ENCODE results near the gene VAT1L.

VAT1L gene

GRCh38 chr16:77834635-77835540 lies 46.5 kb downstream of the VAT1L start:
- TF ChIP-seq POLR2A (IDR thresholded peaks at IDR 0.05; ENCODE audit: low read depth, low read length): no peak
- FAIRE-seq (no peak), DNase-seq (ENCODE audit: insufficient read length, low spot score) (no peak)

GRCh38 chr16:77836801-77837200 lies 48.4 kb downstream of the VAT1L start:
- no peak for FAIRE-seq
- no peak for TF ChIP-seq POLR2A (IDR thresholded peaks at IDR 0.05; ENCODE audit: low read depth, low read length)

DNA sequence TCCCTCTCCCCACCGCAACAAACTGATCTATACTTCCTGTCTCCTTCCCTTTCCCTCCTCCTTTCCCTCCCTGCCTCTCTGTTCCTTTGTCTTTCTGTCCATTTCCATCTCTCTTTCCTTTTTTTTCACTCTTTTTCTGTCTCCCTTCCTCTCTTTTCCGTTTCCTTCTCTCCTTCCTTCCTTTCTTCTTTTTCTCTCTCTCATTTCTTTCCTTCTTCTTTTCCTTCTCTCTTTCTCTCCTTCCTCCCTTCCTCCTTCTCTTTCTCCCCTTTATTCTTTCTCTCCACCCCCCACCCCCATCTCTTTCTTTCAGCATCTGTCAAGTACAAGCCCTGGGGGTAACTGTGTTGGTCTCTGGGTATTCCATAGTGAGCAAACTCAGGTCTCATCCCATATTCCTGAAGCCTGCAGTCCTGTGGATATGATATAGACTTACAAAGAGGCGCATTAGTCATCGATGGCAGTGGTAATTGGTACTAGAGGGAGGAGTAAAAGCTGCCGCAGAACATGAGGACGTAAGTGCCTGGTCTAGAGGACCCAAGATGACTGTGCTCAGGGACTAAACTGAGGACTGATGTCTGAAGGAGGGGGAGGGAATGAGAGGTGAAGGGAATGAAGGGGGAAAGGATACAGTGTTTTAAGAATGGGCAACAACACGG lies 50.4 kb downstream of the VAT1L start:
- no peak for TF ChIP-seq POLR2A (IDR thresholded peaks at IDR 0.05; ENCODE audit: low read depth, low read length)
- no peak for DNase-seq (ENCODE audit: insufficient read length, low spot score)
- no peak for FAIRE-seq

More at GRCh38 chr16:77836801-77837200, 48.4 kb downstream of the VAT1L start:
- DNase-seq (ENCODE audit: insufficient read length, low spot score): no peak

- no peak for FAIRE-seq
- TF ChIP-seq POLR2A (IDR thresholded peaks at IDR 0.05; ENCODE audit: low read depth, low read length): no peak
Observed at GRCh38 chr16:77840093-77840492, 51.7 kb downstream of the VAT1L start.

GRCh38 chr16:77840673-77841501 lies 52.5 kb downstream of the VAT1L start:
- FAIRE-seq: no peak
- TF ChIP-seq POLR2A (IDR thresholded peaks at IDR 0.05; ENCODE audit: low read depth, low read length): no peak
- no peak for DNase-seq (ENCODE audit: insufficient read length, low spot score)

More at GRCh38 chr16:77840093-77840492, 51.7 kb downstream of the VAT1L start:
- DNase-seq (ENCODE audit: insufficient read length, low spot score): no peak

DNA sequence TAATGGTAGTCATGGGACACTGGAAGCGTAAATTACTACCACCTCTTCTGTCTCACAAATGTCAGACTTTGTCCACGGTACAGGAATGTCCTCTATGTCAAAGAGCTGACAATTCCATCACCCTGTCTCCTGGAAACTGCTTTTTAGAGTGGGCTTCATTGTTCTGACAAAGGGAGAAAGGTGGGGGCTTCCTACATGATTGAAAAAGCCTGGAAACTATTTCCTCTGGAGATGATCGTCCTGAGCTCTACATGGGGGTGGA lies 53.1 kb downstream of the VAT1L start:
- DNase-seq (ENCODE audit: insufficient read length, low spot score) (no peak), FAIRE-seq (no peak)
- no peak for TF ChIP-seq POLR2A (IDR thresholded peaks at IDR 0.05; ENCODE audit: low read depth, low read length)

- no peak for DNase-seq (ENCODE audit: insufficient read length, low spot score)
- FAIRE-seq: no peak
Observed at GRCh38 chr16:77842468-77842867, 54.1 kb downstream of the VAT1L start.

GRCh38 chr16:77843405-77843804 lies 55.0 kb downstream of the VAT1L start:
- FAIRE-seq (no peak), DNase-seq (ENCODE audit: insufficient read length, low spot score) (no peak)
- TF ChIP-seq POLR2A (IDR thresholded peaks at IDR 0.05; ENCODE audit: low read depth, low read length): no peak

More at GRCh38 chr16:77842468-77842867, 54.1 kb downstream of the VAT1L start:
- no peak for TF ChIP-seq POLR2A (IDR thresholded peaks at IDR 0.05; ENCODE audit: low read depth, low read length)

GRCh38 chr16:77844801-77845200 lies 56.4 kb downstream of the VAT1L start:
- FAIRE-seq: no peak
- no peak for DNase-seq (ENCODE audit: insufficient read length, low spot score)
- no peak for TF ChIP-seq POLR2A (IDR thresholded peaks at IDR 0.05; ENCODE audit: low read depth, low read length)

GRCh38 chr16:77849646-77850258 lies 61.4 kb downstream of the VAT1L start:
- no peak for TF ChIP-seq POLR2A (IDR thresholded peaks at IDR 0.05; ENCODE audit: low read depth, low read length)
- no peak for FAIRE-seq
- DNase-seq (ENCODE audit: insufficient read length, low spot score): no peak

DNA sequence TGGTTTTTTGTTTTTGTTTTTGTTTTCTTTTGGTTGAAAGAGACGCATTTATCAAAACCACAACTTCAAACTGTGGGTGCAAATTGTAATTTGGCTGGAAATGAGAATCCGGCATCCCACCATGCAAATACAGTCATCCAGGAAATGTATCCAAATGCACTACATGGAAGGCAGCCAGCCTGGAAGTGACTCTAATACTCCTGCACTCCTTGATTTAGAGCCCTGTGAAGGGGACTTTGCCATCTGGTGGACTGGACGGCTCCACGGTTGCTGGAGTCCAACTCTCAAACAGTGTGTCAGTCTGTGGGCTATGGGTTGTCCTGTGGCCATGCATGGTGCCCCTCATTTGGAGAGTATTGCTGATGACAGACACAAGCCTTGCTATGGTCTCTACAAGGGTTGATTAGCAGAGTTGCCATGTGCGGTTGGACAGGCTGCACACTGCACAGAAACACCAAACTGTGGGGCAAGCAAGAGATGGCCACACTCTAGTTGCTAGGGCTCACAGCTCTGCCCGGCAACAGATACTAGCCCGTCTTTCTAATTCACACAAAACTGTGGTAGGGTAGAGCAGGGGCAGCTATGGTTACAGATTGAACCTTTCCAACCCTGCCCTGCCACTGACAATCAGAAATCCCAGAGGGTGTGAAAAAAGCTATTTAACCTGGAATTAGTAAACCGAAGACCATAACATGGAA lies 62.4 kb downstream of the VAT1L start:
- FAIRE-seq (no peak), DNase-seq (ENCODE audit: insufficient read length, low spot score) (no peak)
- TF ChIP-seq POLR2A (IDR thresholded peaks at IDR 0.05; ENCODE audit: low read depth, low read length): no peak

DNA sequence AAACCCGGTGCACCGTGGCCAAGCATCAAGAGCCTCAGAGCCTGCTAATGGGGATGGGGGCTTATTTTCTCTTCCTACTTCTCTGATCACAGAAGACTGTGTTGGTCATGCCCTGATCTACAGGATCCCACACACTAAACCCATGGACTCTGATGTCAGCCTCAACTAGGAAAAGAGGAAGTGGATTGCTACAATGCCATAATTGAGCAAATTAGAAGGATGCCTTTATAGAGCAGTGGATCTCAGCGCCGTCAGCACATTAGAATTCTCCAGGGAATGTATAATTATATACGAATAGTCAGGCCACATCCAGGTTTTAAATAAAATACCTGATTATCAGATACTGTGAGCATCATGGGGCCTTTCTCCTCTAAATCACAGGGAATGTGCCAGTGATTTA lies 64.8 kb downstream of the VAT1L start:
- no peak for TF ChIP-seq POLR2A (IDR thresholded peaks at IDR 0.05; ENCODE audit: low read depth, low read length)
- no peak for FAIRE-seq
- DNase-seq (ENCODE audit: insufficient read length, low spot score): no peak

DNA sequence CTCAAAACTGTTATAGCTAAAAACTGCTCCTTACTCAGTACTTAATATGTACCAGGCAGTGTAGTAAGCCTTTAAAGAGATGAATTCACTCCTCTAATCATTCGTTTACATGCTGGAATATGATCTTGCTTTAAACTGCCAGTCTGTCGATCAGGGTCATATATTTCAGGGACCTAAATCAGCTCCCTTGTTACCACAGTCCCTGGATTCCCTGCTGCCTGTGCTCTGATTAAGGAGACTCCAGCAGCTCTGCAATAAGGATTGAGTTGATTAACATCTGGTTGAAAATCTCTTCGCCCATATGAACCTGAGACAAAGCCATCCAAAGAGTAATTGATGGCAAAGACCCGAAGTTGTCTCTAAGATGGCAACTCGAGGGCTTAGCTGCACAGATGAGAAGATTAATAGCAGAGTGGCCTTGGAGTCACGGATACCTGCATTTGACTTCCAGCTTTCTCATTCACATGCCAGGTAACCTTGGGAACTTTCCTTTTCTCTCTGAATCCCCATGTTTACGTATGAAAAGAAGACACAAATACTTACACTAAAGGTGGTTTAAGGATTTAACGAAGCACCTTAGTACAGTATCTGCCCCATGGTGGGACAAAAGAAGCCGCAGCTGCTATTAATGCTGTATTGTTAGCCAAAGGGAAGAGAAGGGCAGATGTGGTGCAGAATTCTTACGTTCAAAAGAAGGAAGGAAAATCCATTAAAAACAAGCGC lies 68.2 kb downstream of the VAT1L start:
- DNase-seq (ENCODE audit: insufficient read length, low spot score): no peak
- no peak for TF ChIP-seq POLR2A (IDR thresholded peaks at IDR 0.05; ENCODE audit: low read depth, low read length)
- no peak for FAIRE-seq
